GM12878 (cell line): ENCODE results near the gene CAVIN4. TPM values are rescaled to one million over a fixed set of nuclear protein-coding genes. Genes with fewer than 3 reads are reported as not detected.

Source experiments
- ATAC-seq: fragments of 200-7000 bp; cut with Tn5 transposase; 3 replicates; pipeline ENCODE4 v1.9.1; 2020; ENCODE audit warnings: mild to moderate bottlenecking, moderate library complexity
- BruUV-seq: library from RNA; stranded (reverse); fragments of 400-500 nt; replicated peaks from 2 replicates; lab custom pipeline; 2021; lab: Mats Ljungman, UMichigan
- CTCF ChIA-PET: fragments of 300-600 bp; sonication (Branson Sonifier 250); formaldehyde crosslinking; extraction: SDS; loops from one replicate; lab custom pipeline; 2021; ENCODE audit warnings: inconsistent platforms; lab: Yijun Ruan, JAX
- POLR2A ChIA-PET: fragments of 350-600 bp; formaldehyde crosslinking; extraction: SDS; loops from one replicate; lab custom pipeline; 2021; ENCODE audit warnings: inconsistent platforms; lab: Charles Lee
- RAD21 ChIA-PET: fragments of 300-600 bp; sonication (Branson Sonifier 250); formaldehyde crosslinking; loops from one replicate; lab custom pipeline; 2023; ENCODE audit warnings: antibody characterized with exemption; ENCODE audit not compliant: unreplicated experiment; lab: Charles Lee
- SMC1A ChIA-PET: fragments of 300-600 bp; sonication (Branson Sonifier 250); formaldehyde crosslinking; loops from one replicate; lab custom pipeline; 2023; ENCODE audit not compliant: unreplicated experiment, uncharacterized antibody; lab: Charles Lee
- DNase-seq: peaks from one replicate; pipeline ENCODE4 v3.0.0-alpha.2; 2011; ENCODE audit warnings: low read depth, low spot score
- FAIRE-seq: peaks from 3 replicates; lab custom pipeline; 2011; peaks lifted over from hg19 to GRCh38; lab: Jason Lieb, UNC
- H2AFZ ChIP-seq: 2 replicates; pipeline ENCODE4 v1.6.0; 2011; ENCODE audit warnings: low read depth, low read length, control low read depth; ENCODE audit not compliant: control insufficient read depth
- H3K27ac ChIP-seq: 2 replicates; pipeline ENCODE4 v1.5.1; 2011; ENCODE audit warnings: control low read depth; ENCODE audit not compliant: control insufficient read depth, insufficient read depth
- H3K27me3 ChIP-seq, 2 experiments: replicated peaks in 1 of 2; 2 replicates each; pipeline versions ENCODE4 v1.6.0 to v1.6.1; 2011; ENCODE audit warnings: low read length in 1 of 2; ENCODE audit not compliant: control insufficient read depth in 2 of 2, insufficient read depth in 2 of 2
- H3K36me3 ChIP-seq, 2 experiments: 2 replicates each; pipeline ENCODE4 v1.5.1; 2011; ENCODE audit warnings: low read length in 1 of 2; ENCODE audit not compliant: control insufficient read depth in 2 of 2, insufficient read depth in 2 of 2
- H3K4me1 ChIP-seq: 2 replicates; pipeline ENCODE4 v1.6.1; 2011; ENCODE audit warnings: mild to moderate bottlenecking, low read length, moderate library complexity, mixed read lengths; ENCODE audit not compliant: control insufficient read depth, insufficient read depth
- H3K4me2 ChIP-seq: 2 replicates; pipeline ENCODE4 v1.6.0; 2011; ENCODE audit warnings: control low read depth; ENCODE audit not compliant: control insufficient read depth, insufficient read depth
- H3K4me3 ChIP-seq: fragments of 200-600 bp; sonication (generic); 2 replicates; pipeline ENCODE4 v1.5.1; 2016
- H3K79me2 ChIP-seq: 2 replicates; pipeline ENCODE4 v1.6.0; 2011; ENCODE audit warnings: low read length; ENCODE audit not compliant: control insufficient read depth, insufficient read depth
- H3K9ac ChIP-seq: 2 replicates; pipeline ENCODE4 v1.8.0; 2011; ENCODE audit warnings: low read length, control low read depth, mixed read lengths; ENCODE audit not compliant: control insufficient read depth, insufficient read depth
- H3K9me3 ChIP-seq: replicated peaks from 3 replicates; pipeline ENCODE4 v1.5.1; 2011; ENCODE audit warnings: mild to moderate bottlenecking, low read length; ENCODE audit not compliant: control insufficient read depth, insufficient read depth
- H4K20me1 ChIP-seq: 2 replicates; pipeline ENCODE4 v1.6.0; 2011; ENCODE audit not compliant: control insufficient read depth, insufficient read depth
- ESRRA ChIP-seq: IDR thresholded peaks from 2 replicates; pipeline ENCODE4 v1.6.1; 2012; ENCODE audit warnings: mild to moderate bottlenecking, low read length, improper control_type of control experiment
- EZH2 ChIP-seq: IDR thresholded peaks from 2 replicates; pipeline ENCODE4 v1.6.1; 2012; ENCODE audit warnings: low read depth, mild to moderate bottlenecking, control low read depth, inconsistent platforms, low read length, borderline replicate concordance; ENCODE audit not compliant: control insufficient read depth
- HCFC1 ChIP-seq: fragments of 150-350 bp; IDR thresholded peaks from 2 replicates; pipeline ENCODE4 v1.6.1; 2014; ENCODE audit warnings: low read length
- HDAC6 ChIP-seq: fragments of 200-600 bp; sonication (generic); IDR thresholded peaks from one replicate; pipeline ENCODE4 v1.8.0; 2017; ENCODE audit warnings: antibody characterized with exemption; ENCODE audit not compliant: unreplicated experiment
- MYB ChIP-seq: fragments of 150-350 bp; IDR thresholded peaks from 2 replicates; pipeline ENCODE4 v1.6.1; 2014; ENCODE audit warnings: mild to moderate bottlenecking, low read depth, low read length, borderline replicate concordance
- NFYA ChIP-seq: IDR thresholded peaks from 2 replicates; pipeline ENCODE4 v1.6.1; 2011; ENCODE audit warnings: low read depth, mild to moderate bottlenecking, low read length, improper control_type of control experiment, borderline replicate concordance
- NFYB ChIP-seq: IDR thresholded peaks from 2 replicates; pipeline ENCODE4 v1.6.1; 2011; ENCODE audit warnings: low read depth, mild to moderate bottlenecking, low read length, improper control_type of control experiment, moderate library complexity; ENCODE audit not compliant: insufficient read depth
- PAX5 ChIP-seq: IDR thresholded peaks from 2 replicates; pipeline ENCODE4 v1.6.1; 2011; ENCODE audit warnings: low read depth, low read length, borderline replicate concordance
- PAX8 ChIP-seq: fragments of 450-650 bp; IDR thresholded peaks from 2 replicates; pipeline ENCODE4 v1.6.1; 2017; ENCODE audit warnings: mild to moderate bottlenecking, moderate library complexity
- PML ChIP-seq: IDR thresholded peaks from 2 replicates; pipeline ENCODE4 v1.6.1; 2012; ENCODE audit warnings: low read length, inconsistent platforms
- TBL1XR1 ChIP-seq: IDR thresholded peaks from 2 replicates; pipeline ENCODE4 v1.6.1; 2012; ENCODE audit warnings: low read depth, low read length, improper control_type of control experiment
- TCF12 ChIP-seq: IDR thresholded peaks from 2 replicates; pipeline ENCODE4 v1.6.1; 2011; ENCODE audit warnings: low read depth, mild to moderate bottlenecking, low read length
- WGBS: methylation state at CpG from one replicate; pipeline ENCODE4 v1.1.6; 2016; ENCODE audit warnings: low lambda C conversion rate; ENCODE audit not compliant: insufficient replicate concordance, insufficient coverage; ENCODE audit errors: missing lambda C conversion rate; 5-methylcytosine and 5-hydroxymethylcytosine counted together
- in situ Hi-C: fragments of 300-500 bp; cut with MboI; formaldehyde crosslinking; loops from 9 replicates; pipeline ENCODE4 v1.14.3; 2018; ENCODE audit warnings: mixed read lengths
- intact Hi-C: fragments of 100-400 bp; cut with micrococcal nuclease; formaldehyde crosslinking; loops from one replicate; pipeline ENCODE4 v1.14.2; 2022; ENCODE audit not compliant: unreplicated experiment
- polyA plus RNA-seq, 11 experiments: library from polyadenylated mRNA; depleted of rRNA in 4 of 11; unstranded in 6 of 11; stranded (reverse) in 5 of 11; fragments of >200 nt; fragmentation: Nextera tagmentation in 4 of 11; fragmentation: Illumina TruSeq in 1 of 11; extraction: Ambion mirVana in 4 of 11; extraction: Trizol in 1 of 11; gene quantifications; 1 replicate in 1 of 11; 2 replicates in 10 of 11; pipeline versions ENCODE4 v1.2.1 to v1.2.3, GENCODE V29; 2011 to 2016; ENCODE audit warnings: inconsistent platforms in 2 of 11, missing spikeins in 2 of 11, low read depth in 1 of 11
- total RNA-seq, 4 experiments: library from RNA; depleted of rRNA in 3 of 4; stranded (reverse); fragments of >200 nt in 3 of 4; fragmentation: Illumina TruSeq in 1 of 4; extraction: Trizol in 1 of 4; gene quantifications; 2 replicates each; pipeline versions ENCODE4 v1.2.1 to v1.2.3, GENCODE V29; 2013 to 2021
- TF ChIP-seq, protein P1 (sequence below): fragments of 450-650 bp; conservative IDR thresholded peaks from 2 replicates; pipeline ENCODE4 v1.6.1; 2017; ENCODE audit warnings: mild to moderate bottlenecking, moderate library complexity
- TF ChIP-seq, protein P2 (sequence below): fragments of 450-650 bp; IDR thresholded peaks from 2 replicates; pipeline ENCODE4 v1.6.1; 2018; ENCODE audit warnings: mild to moderate bottlenecking, low read depth, moderate library complexity; ENCODE audit not compliant: partially characterized antibody
- TF ChIP-seq, protein P3 (sequence below): IDR thresholded peaks from 2 replicates; pipeline ENCODE4 v1.6.1; 2012; ENCODE audit warnings: mild to moderate bottlenecking, low read depth, low read length

Gene CAVIN4
- total and polyA plus RNA-seq, 10 of the 15 experiments (the other 5 are each of a cell fraction or from before 2014, with no cell fraction given) = 0.04 to 0.13 (median 0.08) TPM; not detected in 3

DNA sequence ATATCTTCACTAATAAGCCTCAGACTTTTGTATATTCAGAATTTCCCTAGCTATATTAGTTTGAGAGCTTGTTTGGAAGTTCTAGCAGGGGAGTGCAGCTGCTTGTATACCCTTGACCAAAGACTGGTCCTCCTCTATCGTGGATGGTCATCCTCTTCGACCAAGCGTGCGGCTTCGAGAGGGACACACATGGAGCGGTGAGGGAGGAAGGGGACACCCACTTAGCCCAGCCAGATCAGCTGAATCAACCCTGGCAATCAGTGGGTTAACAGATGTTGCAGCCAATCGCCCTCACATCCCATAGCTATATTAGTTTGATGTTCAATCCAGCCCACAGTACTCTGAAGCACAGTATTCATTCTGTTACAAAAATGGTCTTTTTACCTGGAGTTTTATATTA is 3.2 kb downstream of the CAVIN4 start (continued):
- TF ChIP-seq, protein P1, sequence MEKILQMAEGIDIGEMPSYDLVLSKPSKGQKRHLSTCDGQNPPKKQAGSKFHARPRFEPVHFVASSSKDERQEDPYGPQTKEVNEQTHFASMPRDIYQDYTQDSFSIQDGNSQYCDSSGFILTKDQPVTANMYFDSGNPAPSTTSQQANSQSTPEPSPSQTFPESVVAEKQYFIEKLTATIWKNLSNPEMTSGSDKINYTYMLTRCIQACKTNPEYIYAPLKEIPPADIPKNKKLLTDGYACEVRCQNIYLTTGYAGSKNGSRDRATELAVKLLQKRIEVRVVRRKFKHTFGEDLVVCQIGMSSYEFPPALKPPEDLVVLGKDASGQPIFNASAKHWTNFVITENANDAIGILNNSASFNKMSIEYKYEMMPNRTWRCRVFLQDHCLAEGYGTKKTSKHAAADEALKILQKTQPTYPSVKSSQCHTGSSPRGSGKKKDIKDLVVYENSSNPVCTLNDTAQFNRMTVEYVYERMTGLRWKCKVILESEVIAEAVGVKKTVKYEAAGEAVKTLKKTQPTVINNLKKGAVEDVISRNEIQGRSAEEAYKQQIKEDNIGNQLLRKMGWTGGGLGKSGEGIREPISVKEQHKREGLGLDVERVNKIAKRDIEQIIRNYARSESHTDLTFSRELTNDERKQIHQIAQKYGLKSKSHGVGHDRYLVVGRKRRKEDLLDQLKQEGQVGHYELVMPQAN = no peak
- no peak for TF ChIP-seq MYB
- no peak for TF ChIP-seq PAX5
- no peak for TF ChIP-seq TBL1XR1
- TF ChIP-seq, protein P2, sequence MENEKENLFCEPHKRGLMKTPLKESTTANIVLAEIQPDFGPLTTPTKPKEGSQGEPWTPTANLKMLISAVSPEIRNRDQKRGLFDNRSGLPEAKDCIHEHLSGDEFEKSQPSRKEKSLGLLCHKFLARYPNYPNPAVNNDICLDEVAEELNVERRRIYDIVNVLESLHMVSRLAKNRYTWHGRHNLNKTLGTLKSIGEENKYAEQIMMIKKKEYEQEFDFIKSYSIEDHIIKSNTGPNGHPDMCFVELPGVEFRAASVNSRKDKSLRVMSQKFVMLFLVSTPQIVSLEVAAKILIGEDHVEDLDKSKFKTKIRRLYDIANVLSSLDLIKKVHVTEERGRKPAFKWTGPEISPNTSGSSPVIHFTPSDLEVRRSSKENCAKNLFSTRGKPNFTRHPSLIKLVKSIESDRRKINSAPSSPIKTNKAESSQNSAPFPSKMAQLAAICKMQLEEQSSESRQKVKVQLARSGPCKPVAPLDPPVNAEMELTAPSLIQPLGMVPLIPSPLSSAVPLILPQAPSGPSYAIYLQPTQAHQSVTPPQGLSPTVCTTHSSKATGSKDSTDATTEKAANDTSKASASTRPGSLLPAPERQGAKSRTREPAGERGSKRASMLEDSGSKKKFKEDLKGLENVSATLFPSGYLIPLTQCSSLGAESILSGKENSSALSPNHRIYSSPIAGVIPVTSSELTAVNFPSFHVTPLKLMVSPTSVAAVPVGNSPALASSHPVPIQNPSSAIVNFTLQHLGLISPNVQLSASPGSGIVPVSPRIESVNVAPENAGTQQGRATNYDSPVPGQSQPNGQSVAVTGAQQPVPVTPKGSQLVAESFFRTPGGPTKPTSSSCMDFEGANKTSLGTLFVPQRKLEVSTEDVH = no peak
- no peak for TF ChIP-seq PAX8

DNA sequence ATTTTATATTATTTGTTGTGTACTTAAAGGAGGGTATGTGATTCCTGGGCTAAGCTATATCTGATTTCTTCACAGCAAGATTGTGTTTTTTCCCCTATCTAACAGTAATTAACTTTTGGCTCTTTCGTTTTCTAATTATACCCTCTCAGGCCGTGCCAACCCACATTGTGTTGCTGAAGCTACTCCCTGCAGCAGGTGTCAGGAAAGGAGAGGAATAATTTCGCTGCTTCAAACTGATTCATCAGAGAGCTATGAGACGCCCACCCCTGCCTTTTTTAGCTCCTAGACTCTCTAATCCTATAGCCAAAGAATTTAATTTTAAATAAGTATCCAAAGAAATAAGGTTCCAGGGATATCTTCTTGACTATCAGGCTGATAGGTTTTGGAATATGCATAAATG is 3.8 kb downstream of the CAVIN4 start:
- no peaks in the 10 kb centered on the region for H3K79me2 ChIP-seq
- ChIA-PET RAD21 (no interaction called here), SMC1A (interaction anchor here (2.0 kb wide), 2 partner anchors 14 to 20 kb away, joined by 7 read pairs; no protein-coding TSS in a partner anchor), POLR2A (no interaction called here), CTCF (no interaction called here)
- no peak overlapping the region for H3K4me3 ChIP-seq
- no peak overlapping the region for H2AFZ ChIP-seq
- DNase-seq (no peak), FAIRE-seq (no peak), ATAC-seq (no peak)
- intact Hi-C loops = no loop called here
- H3K36me3 ChIP-seq = no peaks in the 10 kb centered on the region
- no peaks in the 10 kb centered on the region for H3K9me3 ChIP-seq
- WGBS = 2% methylated on average over 4 of the region's 4 CpGs
- no peaks in the 10 kb centered on the region for H4K20me1 ChIP-seq
- no peak overlapping the region for H3K4me2 ChIP-seq
- H3K4me1 ChIP-seq = no peaks in the 10 kb centered on the region
- TF ChIP-seq PML (no peak), HCFC1 (no peak), HDAC6 (no peak), TCF12 (no peak), ESRRA (no peak), NFYA (no peak), EZH2 (no peak), NFYB (no peak)
- TF ChIP-seq, protein P3, sequence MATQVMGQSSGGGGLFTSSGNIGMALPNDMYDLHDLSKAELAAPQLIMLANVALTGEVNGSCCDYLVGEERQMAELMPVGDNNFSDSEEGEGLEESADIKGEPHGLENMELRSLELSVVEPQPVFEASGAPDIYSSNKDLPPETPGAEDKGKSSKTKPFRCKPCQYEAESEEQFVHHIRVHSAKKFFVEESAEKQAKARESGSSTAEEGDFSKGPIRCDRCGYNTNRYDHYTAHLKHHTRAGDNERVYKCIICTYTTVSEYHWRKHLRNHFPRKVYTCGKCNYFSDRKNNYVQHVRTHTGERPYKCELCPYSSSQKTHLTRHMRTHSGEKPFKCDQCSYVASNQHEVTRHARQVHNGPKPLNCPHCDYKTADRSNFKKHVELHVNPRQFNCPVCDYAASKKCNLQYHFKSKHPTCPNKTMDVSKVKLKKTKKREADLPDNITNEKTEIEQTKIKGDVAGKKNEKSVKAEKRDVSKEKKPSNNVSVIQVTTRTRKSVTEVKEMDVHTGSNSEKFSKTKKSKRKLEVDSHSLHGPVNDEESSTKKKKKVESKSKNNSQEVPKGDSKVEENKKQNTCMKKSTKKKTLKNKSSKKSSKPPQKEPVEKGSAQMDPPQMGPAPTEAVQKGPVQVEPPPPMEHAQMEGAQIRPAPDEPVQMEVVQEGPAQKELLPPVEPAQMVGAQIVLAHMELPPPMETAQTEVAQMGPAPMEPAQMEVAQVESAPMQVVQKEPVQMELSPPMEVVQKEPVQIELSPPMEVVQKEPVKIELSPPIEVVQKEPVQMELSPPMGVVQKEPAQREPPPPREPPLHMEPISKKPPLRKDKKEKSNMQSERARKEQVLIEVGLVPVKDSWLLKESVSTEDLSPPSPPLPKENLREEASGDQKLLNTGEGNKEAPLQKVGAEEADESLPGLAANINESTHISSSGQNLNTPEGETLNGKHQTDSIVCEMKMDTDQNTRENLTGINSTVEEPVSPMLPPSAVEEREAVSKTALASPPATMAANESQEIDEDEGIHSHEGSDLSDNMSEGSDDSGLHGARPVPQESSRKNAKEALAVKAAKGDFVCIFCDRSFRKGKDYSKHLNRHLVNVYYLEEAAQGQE = no peak
- H3K27me3 ChIP-seq = no peaks in the 10 kb centered on the region; a peak in 2 of 4 replicates
- in situ Hi-C loops = loop anchor here (25.0 kb wide), 1 partner anchor 569 kb away; no protein-coding TSS in a partner anchor
- H3K9ac ChIP-seq = no peak overlapping the region
- no peak overlapping the region for H3K27ac ChIP-seq
- BruUV-seq = no TSS peak
